RPMI7951 (cell line): ENCODE results near the gene AKR7A2. TPM values are rescaled to one million over a fixed set of nuclear protein-coding genes. Genes with fewer than 3 reads are reported as not detected.
"Not testable (repeated sequence)": the region's sequence is repeated elsewhere in the genome, so short reads cannot be mapped to it uniquely, and the experiment has no call there.

ENCODE experiments used
- DNase-seq: peaks from one replicate; pipeline ENCODE4 v3.0.0-alpha.2; 2012; ENCODE audit warnings: low read depth
- total RNA-seq: library from RNA; depleted of rRNA; stranded (reverse); fragments of >200 nt; shearing (Covaris generic); gene quantifications from 2 replicates; pipeline ENCODE4 v1.2.3, GENCODE V29; 2014

AKR7A2 gene
- total RNA-seq, 1 experiment from 2014 or later: 128 TPM

DNA sequence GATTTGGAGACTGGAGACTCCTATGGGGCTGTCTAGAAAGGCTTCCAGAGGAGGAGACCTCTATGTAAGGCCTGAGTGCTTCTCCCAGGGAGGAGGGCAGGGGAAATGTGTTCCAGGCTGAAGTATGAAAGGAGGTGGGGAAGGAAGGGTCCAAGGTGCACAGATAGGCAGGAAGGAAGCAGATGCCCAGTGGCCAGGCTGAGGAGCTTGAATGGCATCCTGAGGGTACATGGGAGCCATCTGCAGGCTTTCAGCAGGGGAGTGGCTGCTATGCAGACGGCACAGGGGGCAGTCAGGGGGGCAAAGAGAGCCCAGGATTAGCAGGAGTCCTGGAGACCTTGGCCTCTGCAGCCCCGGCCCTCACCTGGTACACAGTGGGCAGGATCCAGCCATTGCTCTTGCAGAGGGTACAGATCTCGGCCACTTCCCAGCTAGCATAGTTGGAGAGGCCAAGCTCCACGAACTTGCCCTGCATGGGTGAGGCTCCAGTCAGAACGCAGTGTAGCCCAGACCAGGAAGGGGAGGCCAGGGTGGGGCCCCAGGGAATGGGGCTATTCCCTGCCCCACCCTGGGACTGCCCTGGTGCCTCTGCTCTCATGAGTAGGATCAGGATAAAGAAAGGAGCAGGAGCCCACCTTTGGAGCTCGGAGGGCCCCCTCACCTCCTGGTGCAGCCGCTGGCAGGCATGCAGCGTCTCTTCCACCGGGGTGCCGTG, 4.0 kb downstream of the AKR7A2 start:
- no peak for DNase-seq

DNA sequence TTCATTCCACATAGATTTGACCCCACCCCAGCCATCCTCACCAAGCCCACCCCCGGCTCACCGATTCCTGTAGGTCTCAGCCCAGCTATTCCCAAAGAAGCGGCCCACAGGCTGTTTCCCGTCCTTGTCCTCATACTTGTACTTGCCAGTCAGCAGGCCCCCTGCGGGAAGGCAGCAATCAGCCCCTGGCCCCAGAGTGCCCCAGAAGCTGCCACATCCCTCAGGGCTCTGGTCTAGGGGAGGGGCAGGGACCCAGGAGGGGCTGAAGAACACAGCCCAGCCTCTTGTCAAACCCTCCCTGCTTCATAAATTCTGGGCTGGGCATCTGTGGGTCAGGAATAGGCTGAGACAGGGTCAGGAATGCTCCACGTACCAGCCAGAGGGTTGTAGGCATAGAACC, 5.0 kb downstream of the AKR7A2 start:
- DNase-seq: no peak

GRCh38 chr1:19305880-19306279, 6.1 kb downstream of the AKR7A2 start:
- no peak for DNase-seq

GRCh38 chr1:19304081-19304480, 7.9 kb downstream of the AKR7A2 start:
- not testable (repeated sequence) for DNase-seq

DNA sequence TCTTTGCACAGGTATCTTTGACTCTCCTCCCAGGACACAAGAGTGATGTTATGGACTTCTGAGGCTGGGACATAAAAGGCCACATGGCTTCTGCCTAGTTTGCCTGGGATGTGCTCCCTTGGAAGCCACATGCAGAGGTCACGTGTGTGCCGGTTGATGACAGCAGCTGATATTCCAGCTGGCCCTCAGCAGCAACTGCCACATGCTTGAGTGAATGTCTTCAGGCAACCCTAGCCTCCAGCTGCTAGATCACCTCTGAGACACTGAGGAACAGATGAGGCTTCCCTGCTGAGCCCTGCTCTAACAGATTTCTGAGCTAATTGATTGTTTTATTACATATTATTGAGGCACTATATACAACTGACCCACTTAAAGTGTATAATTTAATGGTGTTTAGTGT, 11.7 kb downstream of the AKR7A2 start:
- no peak for DNase-seq

DNA sequence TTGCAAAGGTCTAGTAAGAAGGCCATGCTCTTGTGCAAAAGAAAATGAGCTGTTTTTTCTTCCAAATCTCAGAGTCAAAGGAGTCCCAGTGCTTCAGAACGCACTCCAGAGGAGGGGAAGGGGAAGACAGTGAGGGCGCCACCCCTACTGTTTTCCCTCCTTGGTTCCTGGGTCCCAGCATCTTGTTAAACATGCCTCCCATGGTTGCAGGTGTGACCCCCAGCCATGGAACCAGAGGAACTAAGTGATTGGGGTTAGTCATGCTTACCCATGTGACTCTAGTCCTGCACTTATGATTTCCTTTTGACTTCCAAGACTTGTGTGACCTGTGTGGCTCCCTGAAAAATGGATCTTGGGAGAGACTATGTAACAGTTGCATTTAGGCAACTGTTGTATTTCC, 17.3 kb downstream of the AKR7A2 start:
- DNase-seq: no peak

DNA sequence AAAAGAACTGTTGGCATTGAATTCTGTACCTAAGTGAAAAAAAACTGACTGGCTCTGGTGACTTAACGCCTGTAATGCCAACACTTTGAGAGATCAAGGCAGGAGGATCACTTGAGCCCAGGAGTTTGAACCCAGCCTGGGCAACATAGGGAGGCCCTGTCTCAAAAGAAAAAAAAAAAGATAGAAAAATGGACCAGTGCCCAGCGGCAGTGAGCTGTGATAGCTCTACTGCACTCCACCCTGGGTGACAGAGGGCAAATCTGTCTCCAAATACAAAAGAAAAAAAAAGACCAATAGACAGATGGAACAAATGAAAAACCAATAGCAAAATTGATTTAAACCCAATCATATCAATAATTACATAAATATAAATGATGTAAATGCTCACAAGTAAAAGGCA, 22.7 kb downstream of the AKR7A2 start:
- peak; percentile 15 for DNase-seq

- peak; percentile 59 for DNase-seq
These were observed 23.4 kb downstream of the AKR7A2 start, which contains the start of gene AKR7A3 for GRCh38 chr1:19288324-19289241. Gene AKR7A3 (minus strand): TSS chr1:19288770. CDS start chr1:19288709, 61 bp downstream.

GRCh38 chr1:19287436-19288185, 24.3 kb downstream of the AKR7A2 start:
- no peak for DNase-seq

DNA sequence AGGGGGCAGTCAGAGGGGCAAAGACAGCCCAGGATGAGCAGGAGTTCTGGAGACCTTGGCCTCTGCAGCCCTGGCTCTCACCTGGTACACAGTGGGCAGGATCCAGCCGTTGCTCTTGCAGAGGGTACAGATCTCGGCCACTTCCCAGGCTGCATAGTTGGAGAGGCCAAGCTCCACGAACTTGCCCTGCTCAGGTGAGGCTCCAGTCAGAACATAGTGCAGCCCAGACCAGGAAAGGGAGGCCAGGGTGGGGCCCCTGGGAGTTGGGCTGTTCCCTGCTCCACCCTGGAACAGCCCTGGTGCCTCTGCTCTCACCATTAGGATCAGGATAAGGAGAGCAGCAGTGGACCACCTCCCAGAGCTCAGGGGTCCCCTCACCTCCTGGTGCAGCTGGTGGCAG, 26.1 kb downstream of the AKR7A2 start:
- DNase-seq: not testable (repeated sequence)

GRCh38 chr1:19285366-19285765, 26.6 kb downstream of the AKR7A2 start:
- DNase-seq: not testable (repeated sequence)

GRCh38 chr1:19284881-19285280, 27.1 kb downstream of the AKR7A2 start:
- no peak for DNase-seq

- no peak for DNase-seq
These were observed 28.1 kb downstream of the AKR7A2 start for GRCh38 chr1:19283891-19284290.

DNA sequence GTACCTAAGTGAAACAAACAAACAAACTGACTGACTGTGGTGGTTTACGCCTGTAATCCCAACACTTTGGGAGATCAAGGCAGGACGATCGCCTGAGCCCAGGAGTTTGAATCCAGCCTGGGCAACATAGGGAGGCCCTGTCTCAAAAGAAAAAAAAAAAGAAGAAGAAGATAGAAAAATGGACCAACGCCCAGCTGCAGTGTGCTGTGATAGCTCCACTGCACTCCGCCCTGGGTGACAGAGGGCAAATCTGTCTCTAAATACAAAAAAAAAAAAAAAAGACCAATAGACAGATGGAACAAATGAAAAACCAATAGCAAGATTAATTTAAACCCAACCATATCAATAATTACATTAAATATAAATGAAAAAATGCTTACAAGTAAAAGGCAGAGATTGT, 37.3 kb downstream of the AKR7A2 start:
- DNase-seq: no peak

- DNase-seq: peak; percentile 22
These were observed 38.0 kb downstream of the AKR7A2 start for GRCh38 chr1:19273844-19274531.

GRCh38 chr1:19273106-19273843, 38.7 kb downstream of the AKR7A2 start:
- no peak for DNase-seq

GRCh38 chr1:19272064-19272463, 39.9 kb downstream of the AKR7A2 start:
- DNase-seq: no peak

DNA sequence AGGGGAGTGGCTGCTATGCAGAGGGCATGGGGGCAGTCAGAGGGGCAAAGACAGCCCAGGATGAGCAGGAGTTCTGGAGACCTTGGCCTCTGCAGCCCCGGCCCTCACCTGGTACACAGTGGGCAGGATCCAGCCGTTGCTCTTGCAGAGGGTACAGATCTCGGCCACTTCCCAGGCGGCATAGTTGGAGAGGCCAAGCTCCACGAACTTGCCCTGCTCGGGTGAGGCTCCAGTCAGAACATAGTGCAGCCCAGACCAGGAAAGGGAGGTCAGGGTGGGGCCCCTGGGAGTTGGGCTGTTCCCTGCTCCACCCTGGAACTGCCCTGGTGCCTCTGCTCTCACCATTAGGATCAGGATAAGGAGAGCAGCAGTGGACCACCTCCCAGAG, 41.6 kb downstream of the AKR7A2 start:
- not testable (repeated sequence) for DNase-seq

DNA sequence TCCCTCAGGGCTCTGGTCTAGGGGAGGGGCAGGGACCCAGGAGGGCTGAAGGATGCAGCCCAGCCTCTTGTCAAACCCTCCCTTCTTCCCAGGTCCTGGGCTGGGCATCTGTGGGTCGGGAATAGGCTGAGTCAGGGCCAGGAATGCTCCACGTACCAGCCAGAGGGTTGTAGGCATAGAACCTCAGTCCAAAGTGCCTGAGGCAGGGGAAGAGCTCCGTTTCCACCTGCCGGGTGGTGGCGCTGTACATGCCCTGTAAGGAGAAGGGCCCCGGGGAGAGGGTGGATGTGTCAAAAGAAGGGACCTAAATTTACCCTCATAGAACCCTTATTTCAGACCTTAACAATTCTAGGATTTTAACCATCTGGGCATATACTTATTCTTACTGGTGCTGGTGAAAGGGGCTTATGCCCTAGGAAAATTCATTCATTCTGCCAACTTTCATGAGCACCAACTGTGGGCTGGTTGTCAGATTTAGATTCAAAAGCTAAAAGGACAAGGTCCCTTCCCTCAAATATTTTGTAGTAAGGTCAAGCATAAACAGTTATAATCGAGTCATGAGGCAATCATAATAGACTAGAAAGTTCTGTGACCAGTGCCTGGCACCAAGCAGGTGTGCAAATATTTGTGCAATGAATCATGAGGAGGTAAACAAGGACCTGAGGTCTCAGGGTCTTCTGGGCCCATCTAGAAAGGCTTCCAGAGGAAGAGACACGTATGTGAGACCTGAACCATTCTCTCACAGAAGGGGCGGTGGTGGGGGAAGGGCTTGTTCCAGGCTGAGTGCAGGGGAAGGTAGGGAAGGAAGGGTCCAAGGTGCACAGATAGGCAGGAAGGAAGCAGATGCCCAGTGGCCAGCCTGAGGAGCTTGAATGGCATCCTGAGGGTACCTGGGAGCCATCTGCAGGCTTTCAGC, 42.3 kb downstream of the AKR7A2 start:
- not testable (repeated sequence) for DNase-seq

DNA sequence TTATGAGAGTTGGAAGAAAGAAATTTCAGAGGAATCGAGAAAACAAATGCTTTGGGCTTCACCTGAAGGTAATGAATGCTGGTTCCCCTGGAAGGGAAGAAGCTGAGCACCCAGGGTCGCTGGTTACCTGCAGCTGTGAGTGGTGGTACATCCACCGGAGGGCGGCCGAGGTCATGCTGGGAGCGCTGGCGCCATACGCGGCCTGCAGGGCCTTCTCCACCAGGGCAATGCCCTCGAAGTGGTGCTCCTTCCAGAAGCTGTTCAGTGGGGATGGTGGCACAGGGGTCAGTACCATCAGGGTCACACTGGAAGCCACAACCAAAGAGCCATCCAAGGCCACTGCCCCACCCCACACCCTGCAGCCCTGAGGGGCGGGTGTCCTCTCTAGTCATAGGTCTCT, 43.5 kb downstream of the AKR7A2 start:
- DNase-seq: no peak
